Endothelial cell of umbilical vein (primary cell): Measurements from ENCODE around the gene IQGAP1. TPM values are rescaled to one million over a fixed set of nuclear protein-coding genes. Genes with fewer than 3 reads are reported as not detected.

Source experiments
- BruUV-seq: library from RNA; stranded (reverse); fragments of 400-500 nt; replicated peaks from 2 replicates; lab custom pipeline; 2021; lab: Mats Ljungman, UMichigan
- CTCF ChIA-PET: fragments of 300-600, 350-600 bp; sonication (Branson Sonifier 250); formaldehyde crosslinking; loops from one replicate; lab custom pipeline; 2021; ENCODE audit warnings: antibody characterized with exemption, inconsistent platforms; lab: Charles Lee
- POLR2A ChIA-PET: fragments of 300-600, 350-600 bp; sonication (Branson Sonifier 250); formaldehyde crosslinking; loops from one replicate; lab custom pipeline; 2021; ENCODE audit warnings: antibody characterized with exemption, inconsistent platforms; lab: Charles Lee
- DNase-seq: peaks from one replicate; pipeline ENCODE4 v3.0.0-alpha.2; 2011; ENCODE audit warnings: low read depth, low spot score
- FAIRE-seq: peaks from 2 replicates; lab custom pipeline; 2011; peaks lifted over from hg19 to GRCh38; lab: Jason Lieb, UNC
- H2AFZ ChIP-seq: 2 replicates; pipeline ENCODE4 v1.6.0; 2012; ENCODE audit warnings: low read depth, low read length, control low read depth, inconsistent platforms
- H3K27ac ChIP-seq: 2 replicates; pipeline ENCODE4 v1.5.1; 2011; ENCODE audit warnings: low read depth, mild to moderate bottlenecking, control low read depth, low read length, moderate library complexity; ENCODE audit not compliant: insufficient read depth
- H3K27me3 ChIP-seq, 2 experiments: 2 replicates each; pipeline versions ENCODE4 v1.6.0 to v1.6.1; 2011; ENCODE audit warnings: low read length in 2 of 2, mixed read lengths in 1 of 2; ENCODE audit not compliant: control insufficient read depth in 2 of 2, insufficient read depth in 2 of 2
- H3K36me3 ChIP-seq, 2 experiments: 2 replicates in 1 of 2; 3 replicates in 1 of 2; pipeline ENCODE4 v1.5.1; 2011; ENCODE audit warnings: low read length in 2 of 2, mild to moderate bottlenecking in 1 of 2, moderate library complexity in 1 of 2; ENCODE audit not compliant: control insufficient read depth in 2 of 2, insufficient read depth in 2 of 2; ENCODE audit errors: extremely low read depth in 1 of 2
- H3K4me1 ChIP-seq: 3 replicates; pipeline ENCODE4 v1.5.1; 2011; ENCODE audit warnings: mild to moderate bottlenecking, low read length; ENCODE audit not compliant: control insufficient read depth, insufficient read depth; ENCODE audit errors: extremely low read depth
- H3K4me2 ChIP-seq: 2 replicates; pipeline ENCODE4 v1.6.1; 2011; ENCODE audit warnings: low read length, control low read depth, mixed read lengths; ENCODE audit not compliant: insufficient read depth
- H3K4me3 ChIP-seq, 3 experiments: fragments of 200-600 bp in 1 of 3; sonication (generic), shearing (Covaris generic) in 1 of 3; replicated peaks in 1 of 3; 2 replicates each; pipeline ENCODE4 v1.5.1; 2011 to 2016; ENCODE audit warnings: control low read depth in 3 of 3, low read length in 3 of 3, mild to moderate bottlenecking in 2 of 3, inconsistent platforms in 1 of 3, low read depth in 1 of 3, moderate library complexity in 1 of 3; ENCODE audit not compliant: insufficient read depth in 1 of 3
- H3K79me2 ChIP-seq: 2 replicates; pipeline ENCODE4 v1.6.0; 2012; ENCODE audit warnings: low read length, inconsistent platforms; ENCODE audit not compliant: control insufficient read depth, insufficient read depth
- H3K9ac ChIP-seq: replicated peaks from 2 replicates; pipeline ENCODE3; 2011; ENCODE audit warnings: low read length, control low read depth; ENCODE audit not compliant: insufficient read depth; ENCODE audit errors: extremely low read depth
- H3K9me1 ChIP-seq: replicated peaks from 3 replicates; pipeline ENCODE4 v1.6.0; 2011; ENCODE audit warnings: mild to moderate bottlenecking, low read length; ENCODE audit not compliant: control insufficient read depth, insufficient read depth; ENCODE audit errors: extremely low read depth
- H3K9me3 ChIP-seq: replicated peaks from 2 replicates; pipeline ENCODE4 v1.5.1; 2012; ENCODE audit warnings: low read length, inconsistent platforms; ENCODE audit not compliant: control insufficient read depth, insufficient read depth
- H4K20me1 ChIP-seq: replicated peaks from 2 replicates; pipeline ENCODE3; 2011; ENCODE audit warnings: mild to moderate bottlenecking, low read length; ENCODE audit not compliant: control insufficient read depth, insufficient read depth; ENCODE audit errors: extremely low read depth
- EZH2 ChIP-seq: IDR thresholded peaks from 2 replicates; pipeline ENCODE4 v1.6.1; 2012; ENCODE audit warnings: borderline replicate concordance, low read depth, mild to moderate bottlenecking, moderate library complexity, low read length, inconsistent platforms; ENCODE audit not compliant: severe bottlenecking
- FOS ChIP-seq: IDR thresholded peaks from 2 replicates; pipeline ENCODE4 v1.6.1; 2011; ENCODE audit warnings: mild to moderate bottlenecking, low read length, moderate library complexity, borderline replicate concordance; ENCODE audit not compliant: insufficient read depth
- GATA2 ChIP-seq: IDR thresholded peaks from 2 replicates; pipeline ENCODE4 v1.7.0; 2011; ENCODE audit warnings: low read depth, mild to moderate bottlenecking, moderate library complexity, mixed read lengths, low read length; ENCODE audit not compliant: insufficient read length, insufficient read depth
- JUN ChIP-seq: IDR thresholded peaks from 2 replicates; pipeline ENCODE4 v1.6.1; 2011; ENCODE audit warnings: borderline replicate concordance, low read depth; ENCODE audit not compliant: insufficient read length, insufficient read depth
- MYC ChIP-seq: IDR thresholded peaks from one replicate; pipeline ENCODE4 v1.6.1; 2011; ENCODE audit warnings: mild to moderate bottlenecking, low read depth, low read length
- POLR2A ChIP-seq: IDR thresholded peaks from 2 replicates; pipeline ENCODE4 v1.6.1; 2012; ENCODE audit warnings: low read depth, mild to moderate bottlenecking, control low read depth, low read length
- POLR2AphosphoS5 ChIP-seq: IDR thresholded peaks from 2 replicates; pipeline ENCODE4 v1.6.1; 2012; ENCODE audit warnings: low read depth, mild to moderate bottlenecking, control low read depth, low read length, moderate library complexity; ENCODE audit not compliant: insufficient read depth
- dilution Hi-C: fragments of 300-500 bp; cut with MboI; formaldehyde crosslinking; loops from one replicate; pipeline ENCODE4 v1.15.0; 2019; ENCODE audit warnings: low sequenced_read_pairs; ENCODE audit not compliant: extremely low pct_ligation_motif_present
- intact Hi-C: fragments of 100-400 bp; cut with micrococcal nuclease; formaldehyde crosslinking; loops from one replicate; pipeline ENCODE4 v1.10.0; 2022
- polyA plus RNA-seq, 4 experiments: library from polyadenylated mRNA; depleted of rRNA in 3 of 4; stranded (reverse) in 3 of 4; unstranded in 1 of 4; fragments of >200 nt; gene quantifications; 2 replicates each; pipeline versions ENCODE4 v1.2.1 to v1.2.3, GENCODE V29; 2011 to 2012; ENCODE audit warnings: missing spikeins in 1 of 4
- total RNA-seq: library from RNA; stranded (reverse); gene quantifications from 2 replicates; pipeline ENCODE4 v1.2.3, GENCODE V29; 2021
- TF ChIP-seq, protein P1 (sequence below): IDR thresholded peaks from 2 replicates; pipeline ENCODE4 v1.6.1; 2011; ENCODE audit not compliant: insufficient read depth, insufficient read length
- TF ChIP-seq, protein P2 (sequence below), 2 donors: IDR thresholded peaks; 1 replicate in 1 of 2; 2 replicates in 1 of 2; pipeline ENCODE4 v1.5.1; 2011; ENCODE audit warnings: low read length in 2 of 2, mild to moderate bottlenecking in 2 of 2, moderate library complexity in 2 of 2, control low read depth in 1 of 2, inconsistent platforms in 1 of 2, low read depth in 1 of 2; ENCODE audit not compliant: insufficient read depth in 1 of 2; ENCODE audit errors: extremely low read depth in 1 of 2

The IQGAP1 gene
- total and polyA plus RNA-seq, 2 donors (not counting 3 experiments of a cell fraction or from before 2014, with no cell fraction given) = 82.2 to 258 TPM

DNA sequence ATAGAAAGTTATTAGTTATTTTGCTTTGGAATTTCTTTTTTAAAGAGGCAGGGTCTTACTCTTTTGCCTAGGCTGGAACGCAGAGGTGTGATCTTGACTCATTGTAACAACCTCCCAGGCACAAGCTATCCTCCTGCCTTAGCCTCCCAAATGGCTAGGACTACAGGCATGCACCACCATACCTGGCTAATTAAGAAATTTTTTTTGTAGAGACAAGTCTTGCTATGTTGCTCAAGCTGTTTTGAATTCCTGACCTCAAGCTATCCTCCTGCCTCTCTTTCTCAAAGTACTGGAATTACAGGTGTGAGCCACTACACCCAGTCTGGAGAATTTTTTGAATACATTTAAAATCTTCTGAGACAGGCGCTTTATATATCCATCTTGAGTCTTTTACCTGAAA, 49.5 kb downstream of the IQGAP1 start:
- dilution Hi-C loops = no loop called here
- H3K36me3 ChIP-seq = peaks cover 3 to 11% of the 10 kb centered on the region in 2 experiments

More for the DNA sequence above, 49.5 kb downstream of the IQGAP1 start:
- Histone ChIP-seq H3K27me3 (no peaks in the 10 kb centered on the region), H3K9me1 (no peaks in the 10 kb centered on the region), H3K27ac (no peak overlapping the region), H3K4me2 (no peak overlapping the region), H3K4me1 (peaks cover 50% of the 10 kb centered on the region), H3K79me2 (peaks cover 19% of the 10 kb centered on the region), H3K4me3 (no peak overlapping the region), H3K9me3 (no peaks in the 10 kb centered on the region), H3K9ac (no peak overlapping the region), H4K20me1 (peaks cover 3% of the 10 kb centered on the region), H2AFZ (no peak overlapping the region)
- CTCF ChIA-PET = interaction anchor here (1.3 to 3.7 kb wide), 3 partner anchors 32 to 117 kb away, joined by 5 to 21 read pairs (median 12); no protein-coding TSS in a partner anchor
- BruUV-seq = no TSS peak
- FAIRE-seq = no peak
- intact Hi-C loops = no loop called here
- no peak for TF ChIP-seq GATA2
- TF ChIP-seq EZH2 = no peak
- no peak for TF ChIP-seq POLR2A
- no peak for TF ChIP-seq FOS
- TF ChIP-seq, protein P1, sequence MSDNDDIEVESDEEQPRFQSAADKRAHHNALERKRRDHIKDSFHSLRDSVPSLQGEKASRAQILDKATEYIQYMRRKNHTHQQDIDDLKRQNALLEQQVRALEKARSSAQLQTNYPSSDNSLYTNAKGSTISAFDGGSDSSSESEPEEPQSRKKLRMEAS = no peak
- TF ChIP-seq JUN = no peak
- TF ChIP-seq POLR2AphosphoS5 = no peak
- TF ChIP-seq MYC = no peak
- TF ChIP-seq, protein P2, sequence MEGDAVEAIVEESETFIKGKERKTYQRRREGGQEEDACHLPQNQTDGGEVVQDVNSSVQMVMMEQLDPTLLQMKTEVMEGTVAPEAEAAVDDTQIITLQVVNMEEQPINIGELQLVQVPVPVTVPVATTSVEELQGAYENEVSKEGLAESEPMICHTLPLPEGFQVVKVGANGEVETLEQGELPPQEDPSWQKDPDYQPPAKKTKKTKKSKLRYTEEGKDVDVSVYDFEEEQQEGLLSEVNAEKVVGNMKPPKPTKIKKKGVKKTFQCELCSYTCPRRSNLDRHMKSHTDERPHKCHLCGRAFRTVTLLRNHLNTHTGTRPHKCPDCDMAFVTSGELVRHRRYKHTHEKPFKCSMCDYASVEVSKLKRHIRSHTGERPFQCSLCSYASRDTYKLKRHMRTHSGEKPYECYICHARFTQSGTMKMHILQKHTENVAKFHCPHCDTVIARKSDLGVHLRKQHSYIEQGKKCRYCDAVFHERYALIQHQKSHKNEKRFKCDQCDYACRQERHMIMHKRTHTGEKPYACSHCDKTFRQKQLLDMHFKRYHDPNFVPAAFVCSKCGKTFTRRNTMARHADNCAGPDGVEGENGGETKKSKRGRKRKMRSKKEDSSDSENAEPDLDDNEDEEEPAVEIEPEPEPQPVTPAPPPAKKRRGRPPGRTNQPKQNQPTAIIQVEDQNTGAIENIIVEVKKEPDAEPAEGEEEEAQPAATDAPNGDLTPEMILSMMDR (IDR thresholded peaks at IDR 0.05; ENCODE audit: extremely low read depth in 1 of 2, insufficient read depth in 1 of 2, low read depth in 1 of 2, low read length in 2 of 2) = no peak
- POLR2A ChIA-PET = no interaction called here
- no peak for DNase-seq
